NOMO-1 (cell line): ENCODE results near the gene CLEC17A.
"Not testable (repeated sequence)": the region's sequence is repeated elsewhere in the genome, so short reads cannot be mapped to it uniquely, and the experiment has no call there.

ENCODE experiments used
- DNase-seq, 2 experiments: peaks; one replicate each; lab custom pipeline; 2025; ENCODE audit not compliant: unreplicated experiment in 2 of 2; lab: John Stamatoyannopoulos, UW

The CLEC17A gene

GRCh38 chr19:14582894-14583340, at the start of gene CLEC17A:
Gene CLEC17A (plus strand): TSS chr19:14583084. CDS start chr19:14583161, 77 bp downstream.
- DNase-seq, result peak; percentile 68 to 69

- DNase-seq, result no peak
Observed at GRCh38 chr19:14533450-14533849, 49.4 kb upstream of the CLEC17A start.

- no peak for DNase-seq
Observed at GRCh38 chr19:14536926-14537692, 45.8 kb upstream of the CLEC17A start.

- peak; percentile 70 to 85 for DNase-seq
Observed at GRCh38 chr19:14540741-14541525, 42.0 kb upstream of the CLEC17A start.

- not testable (repeated sequence) for DNase-seq
Observed at GRCh38 chr19:14541979-14542378, 40.9 kb upstream of the CLEC17A start.

- DNase-seq, result no peak
Observed at GRCh38 chr19:14542711-14543328, 40.1 kb upstream of the CLEC17A start.

- no peak for DNase-seq
Observed at GRCh38 chr19:14544047-14544446, 38.8 kb upstream of the CLEC17A start.

GRCh38 chr19:14544977-14545715, 37.7 kb upstream of the CLEC17A start:
- DNase-seq, result no peak

GRCh38 chr19:14545716-14546082, 37.2 kb upstream of the CLEC17A start:
- DNase-seq, result no peak

- no peak for DNase-seq
Observed at GRCh38 chr19:14550201-14550754, 32.6 kb upstream of the CLEC17A start.

GRCh38 chr19:14551134-14552005, 31.5 kb upstream of the CLEC17A start:
- DNase-seq, result peak; percentile 92 to 97

GRCh38 chr19:14552006-14552360, 30.9 kb upstream of the CLEC17A start:
- not testable (repeated sequence) for DNase-seq

GRCh38 chr19:14553042-14553938, 29.6 kb upstream of the CLEC17A start:
- DNase-seq, result no peak

- DNase-seq, result no peak
Observed at GRCh38 chr19:14553939-14554243, 29.0 kb upstream of the CLEC17A start.

- DNase-seq, result no peak
Observed at GRCh38 chr19:14554382-14554812, 28.5 kb upstream of the CLEC17A start.

- DNase-seq, result no peak
Observed at GRCh38 chr19:14555918-14556661, 26.8 kb upstream of the CLEC17A start.

GRCh38 chr19:14556662-14557188, 26.2 kb upstream of the CLEC17A start:
- peak; percentile 71 to 82 for DNase-seq
